ENCODE data around the gene STX18. TPM values are rescaled to one million over a fixed set of nuclear protein-coding genes. Genes with fewer than 3 reads are reported as not detected.

The STX18 gene
- total and polyA plus RNA-seq, 3 experiments from 2014 or later: 24.7 to 27.1 (median 25.2) TPM

- H3K27me3 Mint-ChIP-seq: no peaks in the 10 kb centered on the region
- H3K9me3 ChIP-seq (ENCODE audit: low read length): no peaks in the 10 kb centered on the region
- no peak for DNase-seq
- CTCF ChIA-PET: no interaction called here
- peaks cover 16 to 27% (median 22%) of the 10 kb centered on the region in 3 donors for H3K4me1 Mint-ChIP-seq
- no peak overlapping the region for H3K4me3 Mint-ChIP-seq
- H3K4me1 ChIP-seq (ENCODE audit: insufficient read depth, low read length): no peaks in the 10 kb centered on the region
- POLR2A ChIA-PET: no interaction called here
- H3K27ac Mint-ChIP-seq: no peak overlapping the region
- H3K36me3 ChIP-seq (ENCODE audit: insufficient read depth, low read length): no peaks in the 10 kb centered on the region
- peaks cover 0 to 3% (median 1%) of the 10 kb centered on the region in 3 donors for H3K36me3 Mint-ChIP-seq
- H3K27me3 ChIP-seq (ENCODE audit: insufficient read depth, low read length, poor library complexity, severe bottlenecking): no peaks in the 10 kb centered on the region
- H3K27ac ChIP-seq (ENCODE audit: low read depth, low read length): no peak overlapping the region
- no peak overlapping the region for H3K4me3 ChIP-seq (ENCODE audit: low read length)
- H3K9me3 Mint-ChIP-seq: no peaks in the 10 kb centered on the region
Measured at GRCh38 chr4:4494882-4495281, 47.0 kb downstream of the STX18 start.

GRCh38 chr4:4492161-4492847 lies 49.5 kb downstream of the STX18 start:
- Histone ChIP-seq H3K27ac (ENCODE audit: low read depth, low read length) (no peak overlapping the region), H3K9me3 (ENCODE audit: low read length) (no peaks in the 10 kb centered on the region), H3K36me3 (ENCODE audit: insufficient read depth, low read length) (no peaks in the 10 kb centered on the region), H3K4me1 (ENCODE audit: insufficient read depth, low read length) (no peaks in the 10 kb centered on the region), H3K4me3 (ENCODE audit: low read length) (no peak overlapping the region), H3K27me3 (ENCODE audit: insufficient read depth, low read length, poor library complexity, severe bottlenecking) (no peaks in the 10 kb centered on the region)
- H3K27me3 Mint-ChIP-seq: no peaks in the 10 kb centered on the region
- peak overlapping the region in 3 of 7 donors; percentile 35 to 55 (median 46) for H3K4me3 Mint-ChIP-seq
- POLR2A ChIA-PET: no interaction called here
- peaks cover 15 to 25% (median 22%) of the 10 kb centered on the region in 3 donors for H3K4me1 Mint-ChIP-seq
- DNase-seq: no peak
- H3K27ac Mint-ChIP-seq: peak overlapping the region in 5 of 8 donors; percentile 12 to 92 (median 45)
- H3K36me3 Mint-ChIP-seq: peaks cover 0 to 3% (median 1%) of the 10 kb centered on the region in 3 donors
- CTCF ChIA-PET: no interaction called here
- no peaks in the 10 kb centered on the region for H3K9me3 Mint-ChIP-seq

- Histone ChIP-seq H3K27me3 (ENCODE audit: insufficient read depth, low read length, poor library complexity, severe bottlenecking) (no peaks in the 10 kb centered on the region), H3K4me3 (ENCODE audit: low read length) (no peak overlapping the region), H3K27ac (ENCODE audit: low read depth, low read length) (no peak overlapping the region), H3K4me1 (ENCODE audit: insufficient read depth, low read length) (no peaks in the 10 kb centered on the region), H3K9me3 (ENCODE audit: low read length) (no peaks in the 10 kb centered on the region), H3K36me3 (ENCODE audit: insufficient read depth, low read length) (no peaks in the 10 kb centered on the region)
- peaks cover 0 to 2% (median 1%) of the 10 kb centered on the region in 3 donors for H3K36me3 Mint-ChIP-seq
- DNase-seq: no peak
- H3K9me3 Mint-ChIP-seq: no peaks in the 10 kb centered on the region
- no peak overlapping the region for H3K27ac Mint-ChIP-seq
- no peak overlapping the region for H3K4me3 Mint-ChIP-seq
- ChIA-PET POLR2A (no interaction called here), CTCF (no interaction called here)
- no peaks in the 10 kb centered on the region for H3K27me3 Mint-ChIP-seq
- peaks cover 15 to 25% (median 20%) of the 10 kb centered on the region in 3 donors for H3K4me1 Mint-ChIP-seq
Measured at GRCh38 chr4:4491396-4491893, 50.4 kb downstream of the STX18 start.

GRCh38 chr4:4490816-4491215 lies 51.0 kb downstream of the STX18 start:
- no peak overlapping the region for H3K4me3 Mint-ChIP-seq
- POLR2A ChIA-PET: no interaction called here
- no peaks in the 10 kb centered on the region for H3K27me3 Mint-ChIP-seq
- no peaks in the 10 kb centered on the region for H3K9me3 ChIP-seq (ENCODE audit: low read length)
- H3K36me3 Mint-ChIP-seq: peaks cover 0 to 1% (median 0%) of the 10 kb centered on the region in 3 donors
- peaks cover 15 to 25% (median 17%) of the 10 kb centered on the region in 3 donors for H3K4me1 Mint-ChIP-seq
- H3K9me3 Mint-ChIP-seq: no peaks in the 10 kb centered on the region
- H3K4me1 ChIP-seq (ENCODE audit: insufficient read depth, low read length): no peaks in the 10 kb centered on the region
- H3K36me3 ChIP-seq (ENCODE audit: insufficient read depth, low read length): no peaks in the 10 kb centered on the region
- no peak overlapping the region for H3K27ac ChIP-seq (ENCODE audit: low read depth, low read length)
- DNase-seq: no peak
- H3K27ac Mint-ChIP-seq: peak overlapping the region in 1 of 8 donors; percentile 10
- no peak overlapping the region for H3K4me3 ChIP-seq (ENCODE audit: low read length)
- CTCF ChIA-PET: no interaction called here
- H3K27me3 ChIP-seq (ENCODE audit: insufficient read depth, low read length, poor library complexity, severe bottlenecking): no peaks in the 10 kb centered on the region

GRCh38 chr4:4490041-4490440 lies 51.8 kb downstream of the STX18 start:
- Mint-ChIP-seq H3K9me3 (no peaks in the 10 kb centered on the region), H3K4me1 (peaks cover 15 to 21% (median 17%) of the 10 kb centered on the region in 3 donors), H3K4me3 (no peak overlapping the region), H3K27me3 (no peaks in the 10 kb centered on the region), H3K36me3 (no peaks in the 10 kb centered on the region), H3K27ac (no peak overlapping the region)
- Histone ChIP-seq H3K27ac (ENCODE audit: low read depth, low read length) (no peak overlapping the region), H3K36me3 (ENCODE audit: insufficient read depth, low read length) (no peaks in the 10 kb centered on the region), H3K4me3 (ENCODE audit: low read length) (no peak overlapping the region), H3K4me1 (ENCODE audit: insufficient read depth, low read length) (no peaks in the 10 kb centered on the region), H3K9me3 (ENCODE audit: low read length) (no peaks in the 10 kb centered on the region), H3K27me3 (ENCODE audit: insufficient read depth, low read length, poor library complexity, severe bottlenecking) (no peaks in the 10 kb centered on the region)
- POLR2A ChIA-PET: no interaction called here
- DNase-seq: no peak
- CTCF ChIA-PET: no interaction called here

GRCh38 chr4:4488405-4489404 lies 53.1 kb downstream of the STX18 start:
- Mint-ChIP-seq H3K4me1 (peaks cover 9 to 18% (median 17%) of the 10 kb centered on the region in 3 donors), H3K36me3 (no peaks in the 10 kb centered on the region), H3K27me3 (no peaks in the 10 kb centered on the region), H3K27ac (no peak overlapping the region), H3K9me3 (no peaks in the 10 kb centered on the region), H3K4me3 (no peak overlapping the region)
- peak; percentile 40 to 76 (median 56) for DNase-seq
- Histone ChIP-seq H3K27ac (ENCODE audit: low read depth, low read length) (no peak overlapping the region), H3K4me3 (ENCODE audit: low read length) (no peak overlapping the region), H3K4me1 (ENCODE audit: insufficient read depth, low read length) (no peaks in the 10 kb centered on the region), H3K9me3 (ENCODE audit: low read length) (no peaks in the 10 kb centered on the region), H3K27me3 (ENCODE audit: insufficient read depth, low read length, poor library complexity, severe bottlenecking) (no peaks in the 10 kb centered on the region), H3K36me3 (ENCODE audit: insufficient read depth, low read length) (no peaks in the 10 kb centered on the region)
- CTCF ChIA-PET: interaction anchor here (0.7 to 2.3 kb wide), 7 partner anchors 9 to 41 kb away, joined by 3 to 7 read pairs (median 4); no protein-coding TSS in a partner anchor
- POLR2A ChIA-PET: no interaction called here

GRCh38 chr4:4486969-4487368 lies 54.9 kb downstream of the STX18 start:
- Mint-ChIP-seq H3K4me1 (peaks cover 9 to 20% (median 10%) of the 10 kb centered on the region in 3 donors), H3K4me3 (no peak overlapping the region), H3K36me3 (peaks cover 0 to 3% (median 0%) of the 10 kb centered on the region in 3 donors), H3K9me3 (no peaks in the 10 kb centered on the region), H3K27ac (no peak overlapping the region), H3K27me3 (no peaks in the 10 kb centered on the region)
- H3K9me3 ChIP-seq (ENCODE audit: low read length): no peaks in the 10 kb centered on the region
- ChIA-PET CTCF (no interaction called here), POLR2A (no interaction called here)
- H3K27ac ChIP-seq (ENCODE audit: low read depth, low read length): no peak overlapping the region
- no peaks in the 10 kb centered on the region for H3K4me1 ChIP-seq (ENCODE audit: insufficient read depth, low read length)
- no peaks in the 10 kb centered on the region for H3K36me3 ChIP-seq (ENCODE audit: insufficient read depth, low read length)
- no peaks in the 10 kb centered on the region for H3K27me3 ChIP-seq (ENCODE audit: insufficient read depth, low read length, poor library complexity, severe bottlenecking)
- no peak overlapping the region for H3K4me3 ChIP-seq (ENCODE audit: low read length)
- no peak for DNase-seq

GRCh38 chr4:4485806-4486205 lies 56.0 kb downstream of the STX18 start:
- no peaks in the 10 kb centered on the region for H3K27me3 ChIP-seq (ENCODE audit: insufficient read depth, low read length, poor library complexity, severe bottlenecking)
- Mint-ChIP-seq H3K4me3 (no peak overlapping the region), H3K27me3 (no peaks in the 10 kb centered on the region), H3K9me3 (no peaks in the 10 kb centered on the region), H3K27ac (no peak overlapping the region), H3K36me3 (peaks cover 0 to 3% (median 0%) of the 10 kb centered on the region in 3 donors), H3K4me1 (peaks cover 13 to 31% (median 13%) of the 10 kb centered on the region in 3 donors)
- DNase-seq: no peak
- CTCF ChIA-PET: interaction anchor here (1.0 kb wide), 1 partner anchor 41 kb away, joined by 3 read pairs; no protein-coding TSS in a partner anchor
- no peak overlapping the region for H3K27ac ChIP-seq (ENCODE audit: low read depth, low read length)
- no peaks in the 10 kb centered on the region for H3K36me3 ChIP-seq (ENCODE audit: insufficient read depth, low read length)
- no peaks in the 10 kb centered on the region for H3K4me1 ChIP-seq (ENCODE audit: insufficient read depth, low read length)
- no peaks in the 10 kb centered on the region for H3K9me3 ChIP-seq (ENCODE audit: low read length)
- POLR2A ChIA-PET: no interaction called here
- no peak overlapping the region for H3K4me3 ChIP-seq (ENCODE audit: low read length)
